ENCODE measurements around the gene CMTM2.
"Not testable (repeated sequence)": the region's sequence is repeated elsewhere in the genome, so short reads cannot be mapped to it uniquely, and the experiment has no call there.

CMTM2 gene

DNA sequence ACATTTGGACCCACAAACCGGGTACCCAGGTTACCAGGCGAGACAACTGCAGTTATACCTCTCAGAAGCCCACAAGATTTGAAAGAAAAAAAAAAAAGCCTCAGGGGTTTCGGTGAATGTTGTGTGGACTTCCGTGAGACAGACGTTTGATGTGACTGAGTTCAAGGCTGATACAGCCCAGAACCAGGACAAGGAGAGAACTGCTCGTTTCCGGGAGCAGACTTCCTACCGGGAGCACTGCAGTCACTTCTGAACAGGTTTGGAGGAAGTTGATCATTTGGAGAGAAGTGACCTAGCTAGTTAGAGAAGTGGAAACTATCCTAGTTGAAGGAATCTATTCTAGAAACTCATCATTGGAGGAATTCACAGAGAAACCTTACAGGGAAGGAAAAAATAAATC lies 26.0 kb upstream of the CMTM2 start:
- no peak for DNase-seq

- DNase-seq, result no peak
These were observed 25.2 kb upstream of the CMTM2 start for GRCh38 chr16:66554021-66554420.

DNA sequence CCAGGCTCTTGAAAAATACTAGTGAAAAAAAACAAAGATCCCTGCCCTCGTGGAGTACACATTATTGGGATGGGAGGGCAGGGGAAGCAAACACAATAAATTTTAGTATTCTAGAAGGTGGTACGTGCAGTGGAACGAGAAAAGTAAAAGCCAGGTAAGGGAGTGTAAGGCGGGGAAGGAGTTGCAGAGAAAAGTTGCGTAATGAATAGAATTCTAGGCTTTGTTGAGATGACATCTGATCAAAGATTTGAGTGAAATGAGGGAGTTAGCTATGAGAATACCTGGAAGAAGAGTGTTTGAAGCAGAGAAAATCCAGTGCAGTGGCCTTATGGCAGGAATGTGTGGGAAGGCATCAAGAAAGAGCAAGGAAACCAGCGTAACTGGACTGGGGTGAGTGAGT lies 24.8 kb upstream of the CMTM2 start:
- no peak for DNase-seq

DNA sequence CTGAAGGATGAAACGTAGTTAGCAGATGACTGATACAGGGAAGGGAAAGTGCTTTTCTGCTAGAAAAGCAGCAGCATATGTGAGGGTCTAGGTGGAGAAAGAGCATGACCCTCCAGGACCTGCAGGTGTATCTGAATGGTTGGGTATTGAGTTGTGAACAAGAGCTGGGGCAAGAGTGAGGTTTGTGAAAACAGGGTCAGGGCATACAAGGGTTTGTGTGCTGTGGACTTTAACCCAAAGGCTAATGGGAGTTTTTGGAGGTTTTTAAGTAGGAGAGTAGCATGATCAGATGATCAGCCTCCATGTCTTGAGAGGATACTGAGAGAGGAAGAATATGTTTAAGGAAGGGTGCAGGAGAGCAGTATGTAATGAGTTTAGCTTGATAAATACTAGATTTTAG lies 19.2 kb upstream of the CMTM2 start:
- DNase-seq, result no peak

- DNase-seq, result no peak
These were observed 17.7 kb upstream of the CMTM2 start for GRCh38 chr16:66561381-66562080.

GRCh38 chr16:66562409-66562808 lies 16.9 kb upstream of the CMTM2 start:
- no peak for DNase-seq

DNA sequence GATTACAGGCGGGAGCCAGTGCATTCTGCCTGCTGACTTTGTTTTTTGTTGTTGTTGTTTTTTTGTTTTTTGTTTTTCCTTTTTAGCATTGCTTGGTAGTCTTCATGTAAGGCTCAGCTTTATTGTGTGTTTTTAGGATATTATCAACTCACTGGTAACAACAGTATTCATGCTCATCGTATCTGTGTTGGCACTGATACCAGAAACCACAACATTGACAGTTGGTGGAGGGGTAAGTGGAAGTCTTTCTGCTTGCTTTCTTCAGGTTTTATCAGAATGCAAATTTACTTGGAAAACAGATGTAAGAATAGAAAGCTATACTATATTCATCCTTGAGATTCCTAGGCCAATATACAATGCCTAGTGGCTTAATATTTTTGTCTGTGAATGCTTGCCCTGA lies 16.3 kb upstream of the CMTM2 start:
- no peak for DNase-seq

GRCh38 chr16:66563574-66564334 lies 15.5 kb upstream of the CMTM2 start:
- no peak for DNase-seq

GRCh38 chr16:66566051-66566901 lies 13.0 kb upstream of the CMTM2 start, which contains the start of gene CMTM1:
Gene CMTM1, plus strand, starts transcription at chr16:66566439. Its CDS starts 75 bp downstream, at chr16:66566514.
- no peak for DNase-seq

DNA sequence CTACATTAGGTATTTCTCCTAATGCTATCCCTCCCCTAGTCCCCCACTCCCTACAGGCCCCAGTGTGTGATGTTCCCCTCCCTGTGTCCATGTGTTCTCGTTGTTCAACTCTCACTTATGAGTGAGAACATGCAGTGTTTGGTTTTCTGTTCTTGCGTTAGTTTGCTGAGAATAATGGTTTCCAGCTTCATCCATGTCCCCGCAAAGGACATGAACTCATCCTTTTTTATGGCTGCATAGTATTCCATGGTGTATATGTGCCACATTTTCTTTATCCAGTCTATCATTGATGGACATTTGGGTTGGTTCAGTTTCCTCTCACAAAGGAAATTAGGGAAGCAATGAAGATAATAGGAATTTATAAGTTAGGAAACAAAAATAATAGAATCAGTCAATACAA lies 12.0 kb upstream of the CMTM2 start:
- DNase-seq, result not testable (repeated sequence)

DNA sequence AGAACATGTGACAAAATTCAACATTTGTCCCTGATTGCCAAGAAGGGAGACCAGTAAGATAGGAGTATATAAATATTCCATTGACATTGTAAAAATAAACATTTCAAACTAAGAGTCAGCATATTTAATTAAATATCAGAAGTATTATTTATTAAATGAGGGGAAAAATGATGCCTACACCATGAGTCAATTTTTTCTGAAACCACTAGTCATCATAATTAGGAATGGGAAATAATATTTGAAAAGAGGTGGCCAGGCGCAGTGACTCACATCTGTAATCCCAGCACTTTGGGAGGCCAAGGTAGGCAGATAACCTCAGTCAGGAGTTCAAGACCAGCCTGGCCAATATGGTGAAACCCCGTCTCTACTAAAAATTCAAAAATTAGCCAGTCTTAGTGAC lies 10.9 kb upstream of the CMTM2 start:
- no peak for DNase-seq

GRCh38 chr16:66569131-66569530 lies 10.1 kb upstream of the CMTM2 start:
- DNase-seq, result no peak

DNA sequence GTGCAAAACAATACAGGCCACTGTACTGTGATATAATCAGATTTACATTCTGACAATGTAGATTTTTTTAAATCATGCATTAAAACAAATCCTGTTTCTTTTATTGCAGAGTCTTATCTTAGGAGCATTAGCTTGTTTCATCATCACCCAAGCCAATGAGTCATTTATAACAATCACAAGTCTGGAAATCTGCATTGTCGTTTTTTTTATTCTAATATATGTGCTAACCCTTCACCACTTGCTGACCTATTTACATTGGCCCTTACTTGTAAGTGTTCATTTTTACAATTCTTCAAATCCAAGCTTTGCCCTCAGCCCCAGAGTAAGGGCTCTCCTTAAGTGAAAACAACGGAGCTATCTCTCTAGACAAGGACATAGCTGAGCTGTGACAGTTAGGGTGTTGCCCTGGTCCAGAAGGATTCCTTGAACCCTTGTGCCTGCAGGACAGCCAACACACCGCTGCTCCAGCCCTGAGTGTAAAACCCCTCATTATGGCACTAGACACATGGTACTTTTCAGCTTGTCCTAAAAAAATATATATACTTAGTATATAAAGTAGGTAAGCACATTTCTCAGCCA lies 9.3 kb upstream of the CMTM2 start:
- DNase-seq, result no peak

GRCh38 chr16:66572356-66572755 lies 6.9 kb upstream of the CMTM2 start:
- no peak for DNase-seq

- DNase-seq, result no peak
These were observed 5.2 kb upstream of the CMTM2 start for GRCh38 chr16:66574081-66574480.

- DNase-seq, result no peak
These were observed 4.7 kb upstream of the CMTM2 start for GRCh38 chr16:66574531-66574930.

- no peak for DNase-seq
These were observed 4.2 kb upstream of the CMTM2 start for GRCh38 chr16:66575060-66575459.

DNA sequence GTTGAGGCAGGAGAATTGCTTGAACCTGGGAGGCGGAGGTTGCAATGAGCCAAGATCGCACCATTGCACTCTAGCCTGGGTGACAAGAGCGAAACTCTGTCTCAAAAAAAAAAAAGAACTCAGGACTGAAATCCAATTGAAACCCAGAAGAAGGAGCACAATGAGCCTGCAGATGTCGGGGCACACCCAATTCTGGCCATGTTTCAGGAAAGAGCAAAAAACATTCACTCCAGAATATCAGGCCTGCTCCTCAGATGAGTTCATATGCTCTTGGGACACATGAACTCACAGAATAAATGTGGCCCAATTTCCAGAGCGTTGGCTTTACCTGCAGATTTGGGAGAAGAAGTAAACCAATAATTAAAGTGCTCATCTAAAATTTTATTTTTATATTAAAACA lies 3.0 kb upstream of the CMTM2 start:
- DNase-seq, result no peak

GRCh38 chr16:66580605-66581209 lies 1.4 kb downstream of the CMTM2 start:
- no peak for DNase-seq

GRCh38 chr16:66581246-66581952 lies 2.1 kb downstream of the CMTM2 start:
- DNase-seq, result no peak

DNA sequence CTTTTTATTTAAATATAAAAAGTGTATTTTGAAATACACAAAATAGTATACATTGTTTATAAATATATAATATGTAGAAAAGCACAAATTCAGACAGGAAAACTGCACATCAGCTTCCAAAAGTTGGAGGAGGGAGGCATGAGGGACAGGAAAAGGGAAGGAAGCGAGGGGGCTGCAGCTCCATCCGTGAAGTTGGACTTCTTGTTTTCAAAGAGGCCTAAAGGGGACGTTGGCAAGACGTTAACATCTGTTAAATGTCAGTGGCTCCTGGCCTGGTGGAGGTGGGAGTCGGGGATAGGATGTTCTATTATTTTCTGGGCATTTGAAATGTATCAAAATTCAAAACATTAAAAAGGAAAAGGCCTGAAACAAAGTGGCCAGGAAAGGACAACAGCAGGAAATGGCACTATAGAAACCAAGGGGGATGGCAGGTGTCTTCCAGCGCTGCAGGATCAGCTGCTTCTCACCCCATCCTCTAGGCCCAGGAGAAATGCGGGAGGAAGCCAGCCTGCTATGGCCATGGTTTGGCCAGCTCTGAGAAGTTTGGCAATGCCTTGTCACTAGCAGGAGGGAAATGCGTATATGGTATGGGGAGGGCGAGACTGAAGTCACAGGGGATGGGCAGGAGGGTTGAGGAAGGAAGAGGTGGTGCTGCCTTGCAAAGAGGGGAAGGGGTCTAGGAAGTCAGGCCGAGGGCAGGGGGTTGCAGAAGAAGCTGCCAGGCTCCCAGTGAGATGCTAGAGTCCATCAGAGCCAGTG lies 6.4 kb downstream of the CMTM2 start:
- DNase-seq, result no peak
